ENCODE data around the gene ROMO1.

- TF ChIP-seq CTCF (IDR thresholded peaks at IDR 0.05) (no peak), POLR2A (IDR thresholded peaks at IDR 0.05) (no peak)
Measured at GRCh38 chr20:35653893-35654292, 45.3 kb upstream of the ROMO1 start.

All from prostate gland (tissue), 2 donors.